GM19043 (cell line): ENCODE results near the gene BRPF1.
"Not testable (repeated sequence)": the region's sequence is repeated elsewhere in the genome, so short reads cannot be mapped to it uniquely, and the experiment has no call there.

Experiments
- ATAC-seq: cut with Tn5 transposase; IDR thresholded peaks from one replicate; pipeline ENCODE4 v1.9.1; 2021; ENCODE audit warnings: low read depth; ENCODE audit not compliant: unreplicated experiment

The BRPF1 gene

DNA sequence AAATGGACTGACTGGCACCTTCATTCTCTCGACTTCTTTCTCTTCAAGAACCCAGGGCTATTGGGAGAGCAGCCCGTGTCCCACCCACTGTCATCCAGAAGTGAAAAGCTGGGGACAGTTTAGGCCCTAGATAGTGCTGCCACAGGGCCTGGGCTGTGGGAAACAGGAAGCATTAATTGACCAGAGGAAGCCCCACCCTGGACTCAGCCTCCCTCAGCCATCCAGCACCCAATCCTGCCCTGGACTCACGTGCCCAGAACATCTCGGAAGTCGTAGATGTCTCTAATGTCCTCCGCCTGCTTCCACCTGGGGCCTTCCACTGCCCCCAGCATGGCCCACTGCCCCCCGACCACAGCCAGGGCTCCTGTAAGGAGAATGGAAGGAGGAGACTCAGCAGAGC, 35.9 kb downstream of the BRPF1 start:
- no peak for ATAC-seq

- no peak for ATAC-seq
Observed at GRCh38 chr3:9768141-9768775, 36.7 kb downstream of the BRPF1 start.

DNA sequence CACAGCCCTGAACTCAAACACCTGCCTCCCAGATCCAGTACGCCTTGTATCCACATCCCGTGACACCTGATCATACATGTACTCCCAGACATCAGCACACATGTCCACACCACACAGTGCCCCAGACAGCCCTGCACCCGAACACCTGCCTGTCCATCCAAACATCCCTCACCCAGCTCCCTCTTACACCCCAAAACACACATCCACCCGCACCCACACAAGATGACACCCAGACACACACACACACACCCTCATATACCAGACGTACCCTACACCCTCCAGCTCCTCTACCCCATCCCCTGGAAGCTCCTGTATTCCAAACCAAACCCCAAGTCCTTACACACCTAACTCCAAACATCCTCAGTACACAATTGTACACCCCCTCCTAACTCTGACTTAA, 37.5 kb downstream of the BRPF1 start:
- ATAC-seq = no peak

GRCh38 chr3:9769426-9770275, 38.1 kb downstream of the BRPF1 start, which contains the start of gene CAMK1:
TSS of gene CAMK1 (minus strand) at chr3:9769947. CDS start at chr3:9767749, 2,198 bp downstream.
- ATAC-seq = no peak

DNA sequence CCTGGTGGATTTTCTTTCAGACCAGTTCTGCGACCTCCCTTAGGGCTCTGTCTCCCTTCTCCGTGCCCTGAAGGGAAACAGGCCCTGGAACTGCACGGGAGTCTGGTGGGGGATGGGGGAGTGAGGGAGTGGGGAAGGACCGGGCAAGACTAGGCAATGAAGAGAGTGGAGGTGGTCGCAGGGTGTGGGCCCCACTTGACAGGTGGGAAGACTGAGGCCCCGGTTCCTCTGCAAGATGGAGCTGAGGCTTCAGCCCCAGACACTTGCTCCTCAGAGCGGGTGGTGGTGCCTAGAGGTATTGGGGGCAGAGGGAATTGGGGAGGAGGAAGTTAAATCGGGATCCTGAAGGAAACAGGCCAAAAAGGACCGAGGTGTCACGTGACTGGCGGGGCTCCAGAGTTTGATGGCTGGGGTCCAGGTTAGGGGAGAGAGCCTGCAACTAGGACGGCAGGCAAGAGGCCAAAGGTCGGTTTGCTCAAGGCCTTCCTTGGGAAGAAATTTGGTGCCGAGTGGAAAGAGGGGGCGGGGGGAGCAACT, 38.8 kb downstream of the BRPF1 start:
- ATAC-seq = no peak

- ATAC-seq = not testable (repeated sequence)
Observed at GRCh38 chr3:9771007-9771406, 39.5 kb downstream of the BRPF1 start.

GRCh38 chr3:9776896-9777693, 45.6 kb downstream of the BRPF1 start:
- ATAC-seq = no peak

GRCh38 chr3:9777694-9778021, 46.1 kb downstream of the BRPF1 start:
- no peak for ATAC-seq

- ATAC-seq = no peak
Observed at GRCh38 chr3:9778143-9779074, 46.9 kb downstream of the BRPF1 start.

DNA sequence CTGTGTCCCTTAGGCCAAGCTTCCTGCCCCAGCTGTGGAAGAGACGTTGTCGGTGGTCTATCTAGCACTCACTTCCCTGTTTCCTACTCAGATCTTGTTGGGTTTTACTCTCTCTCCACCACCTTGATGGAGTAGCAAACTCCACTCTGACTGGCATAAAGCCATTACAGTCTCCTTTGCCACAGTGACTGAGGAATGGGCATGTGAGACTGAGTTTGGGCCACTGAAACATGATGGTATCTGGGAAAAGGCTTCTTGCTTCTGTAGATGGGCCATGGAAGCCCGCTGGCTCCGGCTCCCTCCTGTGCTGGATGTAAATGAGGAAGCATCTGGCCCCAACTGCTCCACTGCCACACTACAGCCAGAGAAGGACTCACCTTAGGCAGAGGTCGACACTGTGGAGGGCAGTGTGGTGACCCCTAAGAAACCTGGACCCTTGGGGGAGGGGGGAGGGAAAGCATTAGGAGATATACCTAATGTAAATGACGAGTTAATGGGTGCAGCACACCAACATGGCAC, 47.6 kb downstream of the BRPF1 start:
- ATAC-seq = no peak

DNA sequence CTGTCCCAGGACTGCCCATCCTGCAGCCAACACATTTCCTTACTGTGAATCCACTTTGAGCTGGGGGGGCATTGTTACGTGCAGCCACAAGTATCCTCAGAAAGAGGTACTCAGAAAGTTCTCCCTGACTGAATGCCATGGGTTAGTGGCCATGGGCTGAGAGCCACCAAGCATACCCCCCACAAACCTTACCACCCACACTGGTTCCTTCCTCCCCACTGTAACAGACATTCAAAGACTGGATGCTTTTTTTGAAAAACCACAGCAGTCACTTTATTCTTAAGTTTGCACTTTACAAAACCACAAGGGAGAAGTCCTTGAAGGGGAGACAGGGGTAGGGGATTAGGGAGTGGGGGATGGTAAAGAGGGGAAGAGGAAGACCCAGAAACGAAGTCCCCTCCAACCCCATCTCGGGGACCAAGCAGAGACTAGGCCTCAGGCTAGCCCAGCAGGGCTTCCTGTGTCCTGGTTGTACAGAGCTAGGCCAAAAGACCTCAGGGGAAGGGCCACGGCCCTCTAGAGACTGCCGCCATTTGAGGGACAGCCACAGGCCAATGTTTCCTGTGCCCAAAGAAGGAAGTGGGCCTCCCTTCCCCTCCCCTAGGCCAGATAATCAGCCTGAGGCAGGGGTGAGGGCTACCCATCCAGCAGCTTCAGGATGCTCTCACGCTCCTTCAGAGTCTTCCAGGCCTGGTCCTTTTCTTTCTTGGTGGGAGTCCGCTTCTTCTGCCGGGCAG, 48.4 kb downstream of the BRPF1 start:
- ATAC-seq = peak; percentile 52

GRCh38 chr3:9780458-9780812, 48.9 kb downstream of the BRPF1 start:
- no peak for ATAC-seq

DNA sequence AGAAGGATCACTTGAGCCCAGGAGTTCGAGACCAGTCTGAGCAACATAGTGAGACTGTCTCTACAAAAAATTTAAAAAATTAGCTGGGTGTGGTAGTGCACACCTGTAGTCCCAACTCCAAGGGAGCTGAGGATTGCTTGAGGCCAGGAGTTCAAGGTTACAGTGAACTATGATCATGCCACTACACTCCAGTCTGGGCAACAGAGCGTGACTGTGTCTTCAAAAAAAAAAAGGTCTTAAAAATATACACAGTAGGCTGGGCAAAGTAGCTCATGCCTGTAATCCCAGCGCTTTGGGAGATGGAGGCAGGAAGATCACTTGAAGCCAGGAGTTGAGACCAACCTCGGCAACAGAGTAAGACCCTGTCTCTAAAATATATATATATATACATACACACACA, 49.4 kb downstream of the BRPF1 start:
- no peak for ATAC-seq

DNA sequence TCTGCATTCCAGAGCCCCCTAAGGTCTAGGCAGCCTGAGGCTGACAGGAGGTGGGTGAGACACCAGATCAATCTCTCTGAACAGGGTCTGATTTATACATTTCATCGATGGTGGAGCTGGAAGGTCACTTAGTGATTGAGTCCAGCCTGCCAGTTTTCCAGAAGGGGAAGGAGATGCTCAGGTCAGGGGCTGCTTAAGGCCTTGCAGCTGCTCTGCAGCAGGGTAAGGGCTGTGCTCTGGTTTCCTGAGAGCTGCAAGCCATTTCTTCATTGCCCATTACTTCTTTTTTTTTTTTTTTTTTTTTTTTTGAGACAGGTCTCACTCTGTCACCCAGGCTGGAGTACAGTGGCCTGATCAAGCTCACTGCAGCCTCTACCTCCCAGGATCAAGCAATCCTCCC, 50.0 kb downstream of the BRPF1 start:
- no peak for ATAC-seq

DNA sequence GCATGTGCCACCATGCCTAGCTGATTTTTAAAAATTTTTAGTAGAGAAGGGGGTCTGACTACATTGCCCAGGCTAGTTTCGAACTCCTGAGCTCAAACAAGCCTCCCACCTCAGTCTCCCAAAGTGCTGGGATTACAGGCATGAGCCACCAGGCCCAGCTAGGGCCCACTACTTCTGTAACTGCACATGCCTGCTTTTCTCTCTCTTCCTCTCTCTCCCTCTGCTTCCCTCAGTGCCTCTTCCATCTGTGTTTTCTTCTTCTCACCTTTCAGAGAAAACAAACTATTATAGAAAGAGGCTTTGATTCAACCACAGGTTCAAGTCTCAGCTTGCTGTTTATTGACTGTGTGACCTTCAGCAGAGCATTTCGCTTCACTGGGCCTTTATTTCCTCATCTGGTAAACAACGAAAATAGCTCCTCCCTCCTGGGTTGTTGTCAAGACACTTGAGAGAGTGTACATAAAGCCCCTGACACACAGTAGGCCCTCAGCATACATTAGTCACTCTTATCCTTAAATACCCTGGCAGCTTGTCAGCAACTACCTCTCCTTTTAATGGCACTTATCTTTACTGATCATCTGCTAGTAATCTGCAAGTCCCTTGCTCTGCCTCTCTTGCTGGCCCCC, 50.6 kb downstream of the BRPF1 start:
- ATAC-seq = no peak

DNA sequence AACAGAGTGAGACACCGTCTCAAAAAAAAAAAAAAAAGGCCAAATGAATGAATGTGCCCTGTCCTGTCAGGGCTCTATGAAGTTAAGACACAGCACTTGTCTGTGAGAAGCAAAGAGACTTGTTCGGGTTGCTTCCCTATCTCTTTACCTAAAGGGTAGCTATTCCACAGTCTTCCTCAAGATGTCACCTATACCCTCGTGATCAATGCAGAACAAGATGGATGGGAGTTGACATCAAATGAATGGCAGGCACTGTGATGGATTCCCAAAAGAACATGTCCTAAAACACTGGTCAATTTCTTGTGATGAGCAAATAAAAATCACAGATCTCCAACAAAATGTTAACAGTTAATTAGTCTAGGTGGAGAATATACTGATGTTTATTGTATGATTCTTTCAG, 51.2 kb downstream of the BRPF1 start:
- ATAC-seq = no peak

DNA sequence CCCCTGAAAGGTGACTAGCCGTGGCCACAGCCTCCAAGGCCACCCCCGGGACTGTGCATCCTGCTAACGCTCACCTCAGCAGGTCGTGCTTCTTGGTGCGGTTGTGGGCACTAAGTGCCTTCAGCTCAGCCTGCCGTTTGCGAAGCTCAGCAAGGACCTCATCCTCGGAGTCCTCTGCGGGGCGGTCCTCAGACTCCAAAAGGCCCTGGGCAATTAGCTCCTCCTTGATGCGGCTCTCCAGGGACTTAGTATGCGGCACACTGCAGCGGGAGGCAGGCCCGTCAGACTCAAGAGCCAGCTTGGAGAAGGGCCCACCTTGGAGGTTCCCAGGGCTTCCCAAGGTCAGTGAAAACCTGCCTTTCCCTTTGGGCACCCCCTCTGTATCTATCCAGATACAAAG, 52.4 kb downstream of the BRPF1 start:
- ATAC-seq = no peak

DNA sequence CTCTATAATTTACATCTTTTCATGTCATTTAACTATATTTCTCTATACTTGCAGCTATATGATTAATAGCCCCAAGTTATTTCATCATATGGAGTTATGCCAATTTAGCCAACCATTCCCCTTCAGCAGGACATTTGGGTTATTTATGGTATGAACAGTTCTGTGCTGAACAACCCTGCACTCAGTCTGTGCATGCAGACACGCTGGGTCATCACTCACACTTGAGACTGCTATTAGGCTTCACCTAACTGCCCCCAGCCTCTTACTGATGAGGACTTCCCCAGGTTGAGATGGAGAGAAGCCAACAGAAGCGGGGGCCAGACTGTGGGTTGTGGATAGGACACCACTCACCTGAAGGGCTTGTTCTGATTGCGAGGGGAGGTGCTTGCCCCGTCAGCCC, 53.4 kb downstream of the BRPF1 start:
- ATAC-seq = no peak

GRCh38 chr3:9785602-9786001, 54.1 kb downstream of the BRPF1 start:
- ATAC-seq = no peak
